Measurements from ENCODE around the gene PPOX. TPM values are rescaled to one million over a fixed set of nuclear protein-coding genes. Genes with fewer than 3 reads are reported as not detected.
A peak's percentile ranks its signal among the peaks of the same experiment; 100 is the strongest.

Gene PPOX
- total RNA-seq, 2 donors from 2014 or later: 18.2 to 33.6 TPM

DNA sequence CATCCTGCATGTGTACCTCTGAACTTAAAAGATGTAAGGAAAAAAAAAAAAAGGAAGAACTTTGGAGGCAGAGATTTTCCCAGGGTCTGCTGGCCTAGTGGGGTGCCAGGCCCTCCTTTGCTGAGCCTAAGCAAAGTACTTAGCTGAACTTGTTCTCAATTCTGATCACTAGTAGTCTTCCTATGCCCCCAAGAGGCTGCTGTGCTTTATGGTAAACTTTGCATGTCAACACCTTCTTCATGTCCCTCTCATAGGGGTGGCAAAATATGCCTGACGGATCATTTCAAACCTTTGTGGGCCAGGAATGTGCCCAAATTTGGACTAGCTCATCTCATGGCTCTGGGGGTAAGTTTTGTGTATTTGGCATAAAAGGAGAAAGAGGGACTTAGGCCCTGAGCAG is 8.4 kb upstream of the PPOX start:
- Histone ChIP-seq H3K36me3 (peaks cover 7% of the 10 kb centered on the region), H3K9me3 (no peaks in the 10 kb centered on the region), H3K4me1 (ENCODE audit: control insufficient read depth in 1 of 2, low read depth in 2 of 2) (peaks cover 21 to 39% of the 10 kb centered on the region in 2 donors), H3K27me3 (replicated peaks; ENCODE audit: insufficient read depth) (no peaks in the 10 kb centered on the region), H3K27ac (no peak overlapping the region), H3K4me3 (no peak overlapping the region)
- DNase-seq (ENCODE audit: low spot score) (no peak), ATAC-seq (ENCODE audit: insufficient number of reproducible peaks, low FRiP score, low read depth) (no peak)
- TF ChIP-seq, protein P1, sequence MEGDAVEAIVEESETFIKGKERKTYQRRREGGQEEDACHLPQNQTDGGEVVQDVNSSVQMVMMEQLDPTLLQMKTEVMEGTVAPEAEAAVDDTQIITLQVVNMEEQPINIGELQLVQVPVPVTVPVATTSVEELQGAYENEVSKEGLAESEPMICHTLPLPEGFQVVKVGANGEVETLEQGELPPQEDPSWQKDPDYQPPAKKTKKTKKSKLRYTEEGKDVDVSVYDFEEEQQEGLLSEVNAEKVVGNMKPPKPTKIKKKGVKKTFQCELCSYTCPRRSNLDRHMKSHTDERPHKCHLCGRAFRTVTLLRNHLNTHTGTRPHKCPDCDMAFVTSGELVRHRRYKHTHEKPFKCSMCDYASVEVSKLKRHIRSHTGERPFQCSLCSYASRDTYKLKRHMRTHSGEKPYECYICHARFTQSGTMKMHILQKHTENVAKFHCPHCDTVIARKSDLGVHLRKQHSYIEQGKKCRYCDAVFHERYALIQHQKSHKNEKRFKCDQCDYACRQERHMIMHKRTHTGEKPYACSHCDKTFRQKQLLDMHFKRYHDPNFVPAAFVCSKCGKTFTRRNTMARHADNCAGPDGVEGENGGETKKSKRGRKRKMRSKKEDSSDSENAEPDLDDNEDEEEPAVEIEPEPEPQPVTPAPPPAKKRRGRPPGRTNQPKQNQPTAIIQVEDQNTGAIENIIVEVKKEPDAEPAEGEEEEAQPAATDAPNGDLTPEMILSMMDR (IDR thresholded peaks at IDR 0.05): no peak

DNA sequence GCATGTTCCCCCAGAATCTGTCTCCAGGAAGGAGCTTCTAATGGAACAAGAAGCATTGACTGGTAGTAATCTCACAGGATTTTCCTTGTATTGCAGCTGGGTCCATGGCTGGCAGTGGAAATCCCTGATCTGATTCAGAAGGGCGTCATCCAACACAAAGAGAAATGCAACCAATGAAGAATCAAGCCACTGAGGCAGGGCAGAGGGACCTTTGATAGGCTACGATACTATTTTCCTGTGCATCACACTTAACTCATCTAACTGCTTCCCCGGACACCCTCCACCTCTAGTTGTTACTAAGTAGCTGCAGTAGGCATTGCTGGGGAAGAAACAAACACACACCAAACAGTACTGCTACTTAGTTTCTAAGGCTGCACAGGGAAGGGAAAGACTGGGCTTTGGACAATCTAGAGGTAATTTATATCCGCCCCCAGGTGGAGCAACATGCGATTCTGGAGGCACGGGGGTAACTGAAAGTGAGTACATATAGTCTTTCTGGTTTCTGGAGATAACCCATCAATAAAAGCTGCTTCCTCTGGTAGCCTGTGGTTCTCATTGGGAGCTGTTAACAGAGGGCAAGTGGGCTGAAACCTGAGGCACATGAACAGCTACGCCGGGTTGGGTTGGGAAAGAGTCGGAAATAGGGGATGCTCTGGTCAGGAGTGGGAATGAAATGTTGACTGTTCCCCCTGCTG is 7.8 kb upstream of the PPOX start:
- peak overlapping the region; percentile 70 to 79 for H3K27ac ChIP-seq
- DNase-seq (ENCODE audit: low spot score): no peak
- no peaks in the 10 kb centered on the region for H3K9me3 ChIP-seq
- TF ChIP-seq, protein P1 (IDR thresholded peaks at IDR 0.05): no peak
- no peaks in the 10 kb centered on the region for H3K27me3 ChIP-seq (replicated peaks; ENCODE audit: insufficient read depth)
- H3K36me3 ChIP-seq: peaks cover 7% of the 10 kb centered on the region
- H3K4me3 ChIP-seq: peak overlapping the region; percentile 79
- H3K4me1 ChIP-seq (ENCODE audit: control insufficient read depth in 1 of 2, low read depth in 2 of 2): peaks cover 21 to 39% of the 10 kb centered on the region in 2 donors
- ATAC-seq (ENCODE audit: insufficient number of reproducible peaks, low FRiP score, low read depth): no peak

DNA sequence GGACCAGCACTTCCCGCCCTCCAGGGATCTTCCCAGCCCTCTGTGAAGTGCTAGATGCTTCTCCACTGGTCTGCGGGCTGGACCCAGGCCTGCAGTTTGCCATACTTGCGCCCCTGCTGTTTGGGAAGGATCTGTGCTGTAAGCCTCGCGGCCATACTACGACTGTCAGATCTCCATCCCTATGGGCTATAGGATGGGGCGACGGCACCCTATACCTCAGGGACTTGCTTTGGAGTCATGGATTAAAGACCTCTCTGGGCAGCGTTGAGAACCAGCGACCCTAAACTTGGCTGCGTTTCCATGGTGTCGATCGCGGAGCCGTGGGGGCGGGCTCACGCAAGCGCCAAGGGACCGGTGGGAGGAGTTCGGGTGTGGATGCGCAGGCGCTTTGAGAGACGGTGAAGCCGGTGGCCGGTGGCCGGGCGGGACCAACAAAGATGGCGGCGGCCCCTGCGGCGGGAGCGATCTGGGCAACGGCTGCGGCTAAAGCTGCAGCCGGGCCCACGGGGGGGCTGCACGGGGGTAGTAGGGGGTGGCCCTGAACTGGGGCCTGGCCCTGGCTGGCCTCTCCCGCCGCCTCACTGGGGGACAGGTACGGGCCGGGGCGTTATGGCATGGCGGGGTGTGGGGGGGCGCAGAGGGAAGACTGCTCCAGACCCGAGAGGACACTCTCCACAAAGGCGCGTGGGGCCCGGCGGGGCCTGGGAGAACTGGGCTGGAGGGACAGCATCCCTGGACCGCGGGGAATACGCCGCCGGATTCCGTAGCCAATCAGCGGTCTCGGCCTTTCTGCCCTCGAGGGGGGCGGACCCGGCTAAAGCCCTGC is 6.9 kb upstream of the PPOX start, which contains the start of gene USP21:
TSS of gene USP21 (plus strand) at position 414 of the 826 bp plus-strand sequence. CDS start 1,141 bp downstream, outside the sequence.
- peaks cover 21 to 39% of the 10 kb centered on the region in 2 donors for H3K4me1 ChIP-seq (ENCODE audit: control insufficient read depth in 1 of 2, low read depth in 2 of 2)
- peak; percentile 67 for ATAC-seq (ENCODE audit: insufficient number of reproducible peaks, low FRiP score, low read depth)

DNA sequence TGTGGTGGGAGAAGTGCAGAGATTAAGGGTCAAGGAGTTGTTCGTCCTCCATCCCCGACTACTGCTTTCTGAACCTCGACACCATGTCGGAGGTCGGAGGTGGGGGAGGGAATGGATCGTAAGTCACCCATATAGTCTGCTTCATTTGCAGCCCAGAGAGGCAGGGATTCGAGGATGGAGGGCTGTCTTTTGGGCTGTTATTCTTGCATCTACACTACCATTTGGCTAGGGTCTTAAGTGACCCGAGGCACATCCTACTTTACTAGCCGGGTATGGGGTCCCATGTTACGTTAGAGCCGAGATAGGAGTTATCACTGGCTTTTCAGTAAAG is 6.3 kb upstream of the PPOX start:
- ATAC-seq (ENCODE audit: insufficient number of reproducible peaks, low FRiP score, low read depth) (no peak), DNase-seq (ENCODE audit: low spot score) (no peak)
- TF ChIP-seq, protein P1 (IDR thresholded peaks at IDR 0.05): no peak
- H3K9me3 ChIP-seq: no peaks in the 10 kb centered on the region
- peak overlapping the region; percentile 70 to 79 for H3K27ac ChIP-seq
- peaks cover 7% of the 10 kb centered on the region for H3K36me3 ChIP-seq
- H3K27me3 ChIP-seq (replicated peaks; ENCODE audit: insufficient read depth): no peaks in the 10 kb centered on the region
- peaks cover 17 to 34% of the 10 kb centered on the region in 2 donors for H3K4me1 ChIP-seq (ENCODE audit: control insufficient read depth in 1 of 2, low read depth in 2 of 2)
- H3K4me3 ChIP-seq: peak overlapping the region; percentile 79

More for the DNA sequence above, 6.9 kb upstream of the PPOX start, which contains the start of gene USP21:
- H3K9me3 ChIP-seq: no peaks in the 10 kb centered on the region
- H3K4me3 ChIP-seq: peak within 1 kb of the TSS; percentile 79
- no peaks in the 10 kb centered on the region for H3K27me3 ChIP-seq (replicated peaks; ENCODE audit: insufficient read depth)
- H3K36me3 ChIP-seq: peaks cover 7% of the 10 kb centered on the region
- peak; percentile 67 for DNase-seq (ENCODE audit: low spot score)
- H3K27ac ChIP-seq: peak within 1 kb of the TSS; percentile 70 to 79
- TF ChIP-seq, protein P1 (IDR thresholded peaks at IDR 0.05): no peak

DNA sequence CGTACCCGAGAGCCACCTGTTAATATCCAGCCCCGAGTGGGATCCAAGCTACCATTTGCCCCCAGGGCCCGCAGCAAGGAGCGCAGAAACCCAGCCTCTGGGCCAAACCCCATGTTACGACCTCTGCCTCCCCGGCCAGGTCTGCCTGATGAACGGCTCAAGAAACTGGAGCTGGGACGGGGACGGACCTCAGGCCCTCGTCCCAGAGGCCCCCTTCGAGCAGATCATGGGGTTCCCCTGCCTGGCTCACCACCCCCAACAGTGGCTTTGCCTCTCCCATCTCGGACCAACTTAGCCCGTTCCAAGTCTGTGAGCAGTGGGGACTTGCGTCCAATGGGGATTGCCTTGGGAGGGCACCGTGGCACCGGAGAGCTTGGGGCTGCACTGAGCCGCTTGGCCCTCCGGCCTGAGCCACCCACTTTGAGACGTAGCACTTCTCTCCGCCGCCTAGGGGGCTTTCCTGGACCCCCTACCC is 5.5 kb upstream of the PPOX start:
- DNase-seq (ENCODE audit: low spot score): no peak
- Histone ChIP-seq H3K27ac (no peak overlapping the region), H3K4me1 (ENCODE audit: control insufficient read depth in 1 of 2, low read depth in 2 of 2) (peaks cover 23 to 36% of the 10 kb centered on the region in 2 donors), H3K4me3 (no peak overlapping the region), H3K27me3 (replicated peaks; ENCODE audit: insufficient read depth) (no peaks in the 10 kb centered on the region), H3K36me3 (peaks cover 7% of the 10 kb centered on the region), H3K9me3 (no peaks in the 10 kb centered on the region)
- ATAC-seq (ENCODE audit: insufficient number of reproducible peaks, low FRiP score, low read depth): no peak
- TF ChIP-seq, protein P1 (IDR thresholded peaks at IDR 0.05): no peak

All from thoracic aorta (tissue), 2 donors.